Measurements from ENCODE around the gene PKN1. TPM values are rescaled to one million over a fixed set of nuclear protein-coding genes. Genes with fewer than 3 reads are reported as not detected.
A peak's percentile ranks its signal among the peaks of the same experiment; 100 is the strongest.

The PKN1 gene
- total and polyA plus RNA-seq, 2 of the 13 experiments (the other 11 are each of a cell fraction or from before 2014, with no cell fraction given) = 45.7 to 54.5 TPM

- peak; percentile 61; the same call in 1 of the 2 replicates for TF ChIP-seq ZBTB37 (CRISPR knock-in tag; IDR thresholded peaks at IDR 0.05)
- TF ChIP-seq SATB2 (CRISPR knock-in tag; IDR thresholded peaks at IDR 0.05) = no peak
- no peak for TF ChIP-seq PCBP1 (IDR thresholded peaks at IDR 0.05; ENCODE audit: borderline replicate concordance, low read depth, low read length)
- TF ChIP-seq ZNF691 (CRISPR knock-in tag; IDR thresholded peaks at IDR 0.05; ENCODE audit: borderline replicate concordance, low read depth) = peak; percentile 90; the same call in 1 of the 2 replicates
- TF ChIP-seq ZNF646 (CRISPR knock-in tag; IDR thresholded peaks at IDR 0.05) = no peak
- TF ChIP-seq ZNF503 (CRISPR knock-in tag; IDR thresholded peaks at IDR 0.05) = peak; percentile 60; the same call in 1 of the 2 replicates
- peak; percentile 71; the same call in 1 of the 2 replicates for TF ChIP-seq ZSCAN21 (CRISPR knock-in tag; IDR thresholded peaks at IDR 0.05; ENCODE audit: borderline replicate concordance)
- TF ChIP-seq ZNF770 (CRISPR knock-in tag; IDR thresholded peaks at IDR 0.05) = peak; percentile 49; the same call in 1 of the 2 replicates
- TF ChIP-seq ZNF580 (CRISPR knock-in tag; IDR thresholded peaks at IDR 0.05; ENCODE audit: borderline replicate concordance, low read depth) = peak; percentile 77; the same call in 1 of the 2 replicates
- TF ChIP-seq ZNF510 (CRISPR knock-in tag; IDR thresholded peaks at IDR 0.05; ENCODE audit: low read depth) = no peak
- TF ChIP-seq ZNF629 (CRISPR knock-in tag; conservative IDR thresholded peaks at IDR 0.05) = 0 out of 2 replicates have a peak, but pooled peaks have one; percentile 15
- TF ChIP-seq ZNF724P (CRISPR knock-in tag; IDR thresholded peaks at IDR 0.05; ENCODE audit: borderline replicate concordance) = 0 out of 2 replicates have a peak, but pooled peaks have one; percentile 66
- no peak for TF ChIP-seq POLR2AphosphoS2 (IDR thresholded peaks at IDR 0.05; ENCODE audit: low read depth, low read length)
- no peak for TF ChIP-seq SCMH1 (CRISPR knock-in tag; IDR thresholded peaks at IDR 0.05; ENCODE audit: borderline replicate concordance)
These were observed 86.8 kb downstream of the PKN1 start (continued) for GRCh38 chr19:14519860-14520407.

All from HepG2 (cell line).